ENCODE data around the gene PRRT4.

- TF ChIP-seq CTCF (conservative IDR thresholded peaks at IDR 0.05 in 1 of 2, IDR thresholded peaks at IDR 0.05 in 1 of 2; ENCODE audit: extremely low read depth in 1 of 2, insufficient read depth in 1 of 2, low read depth in 1 of 2, low read length in 2 of 2) (no peak), EZH2 (IDR thresholded peaks at IDR 0.05; ENCODE audit: borderline replicate concordance, low read length) (no peak)
Measured at GRCh38 chr7:128341733-128342132, 19.8 kb downstream of the PRRT4 start.
